Mucosa of descending colon (tissue), 3 donors: ENCODE data around the gene ZNF8. TPM values are rescaled to one million over a fixed set of nuclear protein-coding genes. Genes with fewer than 3 reads are reported as not detected.

Source experiments
- ATAC-seq: fragments of 200-7000 bp; cut with Tn5 transposase; one replicate; pipeline ENCODE4 v1.9.1; 2020; ENCODE audit warnings: mild to moderate bottlenecking, moderate library complexity
- DNase-seq, 3 donors: peaks; one replicate each; pipeline ENCODE4 v3.0.0-alpha.2; 2020
- H3K36me3 ChIP-seq: fragments of 200-600 bp; one replicate; pipeline ENCODE4 v1.8.0; 2021; ENCODE audit warnings: low read depth, mild to moderate bottlenecking
- H3K4me1 ChIP-seq: fragments of 200-600 bp; one replicate; pipeline ENCODE4 v1.8.0; 2021; ENCODE audit warnings: low read depth, mild to moderate bottlenecking
- H3K4me3 ChIP-seq: fragments of 200-600 bp; one replicate; pipeline ENCODE4 v1.8.0; 2021; ENCODE audit warnings: mild to moderate bottlenecking
- H3K9me3 ChIP-seq: fragments of 200-600 bp; one replicate; pipeline ENCODE4 v1.8.0; 2021; ENCODE audit warnings: mild to moderate bottlenecking
- CTCF ChIP-seq: fragments of 200-600 bp; IDR thresholded peaks from one replicate; pipeline ENCODE4 v1.8.0; 2022; ENCODE audit warnings: antibody characterized with exemption, mild to moderate bottlenecking
- intact Hi-C, 2 donors: fragments of 100-400 bp; cut with DNase I in 1 of 2; cut with micrococcal nuclease in 1 of 2; formaldehyde crosslinking; loops; one replicate each; pipeline versions ENCODE4 v1.11.0 to v1.11.1; 2022; cut with DNase I, micrococcal nuclease
- total RNA-seq, 3 donors: library from RNA; stranded (reverse); fragmentation: NEBNext Ultra II Directional in 2 of 3; extraction: Animal tissue kit (Norgen Biotek cat#: 25700) in 2 of 3; gene quantifications; one replicate each; pipeline versions ENCODE4 v1.2.1 to v1.2.4, GENCODE V29; 2021 to 2023
- donor health status: DM: no; HTN: no; CAD: no; lungs with moderate emphysema.
- donor health status: DM: no; HTN: no; CAD: no.
- donor health status: DM: no; HTN: yes; CAD: no.

ZNF8 gene
- total RNA-seq, 3 donors from 2014 or later: 3.6 to 7.9 (median 3.8) TPM

GRCh38 chr19:58318297-58318696 is 39.5 kb downstream of the ZNF8 start:
- DNase-seq: no peak
- Histone ChIP-seq H3K36me3 (no peaks in the 10 kb centered on the region), H3K9me3 (no peaks in the 10 kb centered on the region), H3K4me1 (no peaks in the 10 kb centered on the region), H3K4me3 (no peak overlapping the region)
- no peak for ATAC-seq
- intact Hi-C loops: no loop called here
- no peak for TF ChIP-seq CTCF

- Histone ChIP-seq H3K9me3 (no peaks in the 10 kb centered on the region), H3K36me3 (no peaks in the 10 kb centered on the region), H3K4me3 (no peak overlapping the region), H3K4me1 (no peaks in the 10 kb centered on the region)
- no peak for ATAC-seq
- intact Hi-C loops: no loop called here
- no peak for TF ChIP-seq CTCF
- no peak for DNase-seq
Measured at GRCh38 chr19:58319241-58319640, 40.5 kb downstream of the ZNF8 start.

DNA sequence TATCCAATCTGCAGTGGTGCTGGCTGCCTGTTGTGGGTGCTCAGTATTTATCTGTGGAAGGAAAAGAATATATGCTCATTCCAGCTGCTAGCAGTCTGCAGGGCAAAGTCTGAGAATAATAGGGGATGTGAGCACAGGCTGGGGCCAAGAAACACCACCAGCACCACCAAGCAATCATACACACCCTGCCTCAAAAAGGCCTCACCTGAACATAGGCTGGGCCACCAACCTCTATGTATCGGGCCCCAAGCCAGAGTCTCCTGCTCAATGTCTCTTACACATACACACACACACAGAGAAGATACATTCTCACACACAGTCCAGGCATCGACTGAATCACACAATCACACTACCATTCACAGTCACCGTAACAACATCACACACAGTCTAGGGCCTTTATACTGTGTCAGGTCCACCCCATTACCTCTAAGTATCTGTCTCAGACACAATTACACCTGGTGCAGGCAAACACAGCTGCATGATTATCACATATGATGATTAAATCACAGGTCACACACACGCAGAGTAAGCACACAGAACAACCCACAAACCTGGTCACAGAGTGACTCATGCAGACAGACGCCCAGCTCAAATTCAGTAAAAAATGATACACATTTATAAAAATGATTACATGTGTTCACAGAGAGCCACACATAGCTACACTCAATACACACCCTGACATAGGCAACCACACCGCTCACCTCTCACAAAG is 46.7 kb downstream of the ZNF8 start:
- Histone ChIP-seq H3K9me3 (no peaks in the 10 kb centered on the region), H3K36me3 (no peaks in the 10 kb centered on the region), H3K4me3 (no peak overlapping the region), H3K4me1 (peaks cover 19% of the 10 kb centered on the region)
- no peak for TF ChIP-seq CTCF
- no peak for ATAC-seq
- intact Hi-C loops: no loop called here
- no peak for DNase-seq

DNA sequence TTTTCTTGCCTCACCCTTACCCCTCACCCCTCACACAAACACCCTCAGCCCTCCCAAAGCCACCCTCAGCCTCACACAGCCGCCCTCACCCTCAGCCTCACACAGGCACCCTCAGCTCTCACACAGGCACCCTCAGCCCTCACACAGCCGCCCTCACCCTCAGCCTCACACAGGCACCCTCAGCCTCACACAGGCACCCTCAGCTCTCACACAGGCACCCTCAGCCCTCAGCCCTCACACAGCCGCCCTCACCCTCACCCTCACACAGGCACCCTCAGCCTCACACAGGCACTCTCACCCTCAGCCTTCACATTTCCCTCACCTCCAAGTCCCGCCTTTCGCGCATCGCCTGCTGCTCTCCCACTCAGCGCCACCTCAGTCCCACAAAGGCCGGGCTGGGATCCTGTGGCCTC is 47.8 kb downstream of the ZNF8 start:
- peaks cover 19% of the 10 kb centered on the region for H3K4me1 ChIP-seq
- peak; percentile 16 for ATAC-seq
- no peak for TF ChIP-seq CTCF
- no peaks in the 10 kb centered on the region for H3K36me3 ChIP-seq
- H3K9me3 ChIP-seq: no peaks in the 10 kb centered on the region
- peak overlapping the region; percentile 46 for H3K4me3 ChIP-seq
- intact Hi-C loops: no loop called here
- no peak for DNase-seq

DNA sequence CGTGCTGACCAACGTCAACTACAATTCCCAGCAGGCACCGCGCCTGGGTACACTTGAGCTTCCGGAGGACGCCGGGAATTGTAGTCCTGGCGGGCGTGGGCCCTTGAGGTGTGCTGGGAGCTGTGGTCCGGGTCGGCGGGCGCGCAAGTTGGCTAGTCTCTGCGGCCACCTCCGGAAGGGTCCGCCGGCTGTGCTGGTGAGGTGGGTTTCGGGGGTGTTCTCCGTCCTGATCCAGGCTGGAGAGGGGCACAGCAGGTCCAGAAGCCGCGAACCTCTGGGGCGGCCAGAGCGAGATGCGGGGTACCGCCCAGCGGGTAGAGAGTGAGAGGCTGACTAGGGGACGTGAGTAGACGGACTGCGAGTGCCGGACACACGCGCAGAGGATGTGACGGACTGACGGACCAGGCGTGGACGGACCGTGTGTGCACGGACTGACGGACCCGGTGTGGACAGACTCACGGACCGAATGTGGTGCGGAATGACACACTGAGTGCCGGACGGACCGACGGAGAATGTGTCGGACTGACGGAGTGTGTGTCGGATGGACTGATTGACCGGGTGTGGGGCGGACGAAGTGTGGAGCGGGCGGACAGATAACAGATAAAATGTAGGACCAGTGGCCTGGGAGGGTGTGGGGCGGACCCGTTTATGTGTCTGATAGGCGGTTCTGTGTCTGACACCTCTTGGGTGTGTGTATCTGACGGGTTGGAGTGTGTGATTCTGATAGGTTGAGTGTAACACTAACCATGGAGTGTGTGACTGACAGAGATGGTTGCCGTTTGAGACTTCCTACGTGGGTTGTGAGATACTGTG is 48.4 kb downstream of the ZNF8 start, which contains the start of gene ZSCAN22:
ZSCAN22 (plus strand) TSS at position 81 of the 813 bp plus-strand sequence. CDS start 7,809 bp downstream, outside the sequence.
- Histone ChIP-seq H3K4me3 (peak within 1 kb of the TSS; percentile 46), H3K4me1 (peaks cover 19% of the 10 kb centered on the region), H3K9me3 (no peaks in the 10 kb centered on the region), H3K36me3 (no peaks in the 10 kb centered on the region)
- intact Hi-C loops: no loop called here
- peak; percentile 97 to 99 (median 98) for DNase-seq
- no peak for TF ChIP-seq CTCF
- peak; percentile 97 for ATAC-seq
